ENCODE results near the gene PDGFD. TPM values are rescaled to one million over a fixed set of nuclear protein-coding genes. Genes with fewer than 3 reads are reported as not detected.

Gene PDGFD
- total RNA-seq (1.3 and 10.5 TPM in 2 replicates), polyA plus RNA-seq (1.3 TPM in 2 replicates), polyA minus RNA-seq (ENCODE audit: low replicate concordance) (0.11 TPM in 1 of 2 replicates, not detected in the other)
- polyA plus RNA-seq (2012): 0.84 and 1.0 TPM in 2 replicates

DNA sequence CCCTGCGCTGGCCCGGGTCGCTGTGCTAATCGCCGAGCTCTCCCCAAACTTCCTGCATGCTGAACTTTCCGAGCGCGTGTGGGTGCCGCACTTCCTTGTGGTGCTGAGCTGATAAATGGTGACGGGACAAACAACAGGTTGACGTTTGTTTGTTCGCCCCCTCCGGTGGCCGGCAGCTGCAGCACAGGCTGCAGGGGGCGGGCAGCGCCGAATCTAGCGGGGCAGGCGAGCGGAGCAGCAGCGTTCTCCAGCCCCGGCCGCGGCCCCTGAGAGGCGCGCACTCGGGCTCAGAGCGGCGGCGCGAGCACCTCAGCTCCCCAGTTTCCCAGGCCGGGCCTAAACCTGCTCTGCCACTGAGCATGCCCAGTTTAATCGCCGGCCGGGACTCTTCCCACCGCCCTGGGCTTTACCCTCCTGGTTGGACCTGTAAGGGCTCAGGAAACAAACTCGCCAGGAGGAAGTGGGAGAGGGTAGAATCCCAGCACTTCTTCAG, at the start of gene PDGFD:
Gene PDGFD, minus strand, starts transcription at position 120 of the 493 bp plus-strand sequence.
- H3K27ac ChIP-seq (ENCODE audit: insufficient read depth, low read length): no peak within 1 kb of the TSS
- H3K9me3 ChIP-seq (ENCODE audit: control insufficient read depth, insufficient read depth, low read depth, low read length): no peaks in the 10 kb centered on the region
- TF ChIP-seq, protein P1, sequence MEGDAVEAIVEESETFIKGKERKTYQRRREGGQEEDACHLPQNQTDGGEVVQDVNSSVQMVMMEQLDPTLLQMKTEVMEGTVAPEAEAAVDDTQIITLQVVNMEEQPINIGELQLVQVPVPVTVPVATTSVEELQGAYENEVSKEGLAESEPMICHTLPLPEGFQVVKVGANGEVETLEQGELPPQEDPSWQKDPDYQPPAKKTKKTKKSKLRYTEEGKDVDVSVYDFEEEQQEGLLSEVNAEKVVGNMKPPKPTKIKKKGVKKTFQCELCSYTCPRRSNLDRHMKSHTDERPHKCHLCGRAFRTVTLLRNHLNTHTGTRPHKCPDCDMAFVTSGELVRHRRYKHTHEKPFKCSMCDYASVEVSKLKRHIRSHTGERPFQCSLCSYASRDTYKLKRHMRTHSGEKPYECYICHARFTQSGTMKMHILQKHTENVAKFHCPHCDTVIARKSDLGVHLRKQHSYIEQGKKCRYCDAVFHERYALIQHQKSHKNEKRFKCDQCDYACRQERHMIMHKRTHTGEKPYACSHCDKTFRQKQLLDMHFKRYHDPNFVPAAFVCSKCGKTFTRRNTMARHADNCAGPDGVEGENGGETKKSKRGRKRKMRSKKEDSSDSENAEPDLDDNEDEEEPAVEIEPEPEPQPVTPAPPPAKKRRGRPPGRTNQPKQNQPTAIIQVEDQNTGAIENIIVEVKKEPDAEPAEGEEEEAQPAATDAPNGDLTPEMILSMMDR (conservative IDR thresholded peaks at IDR 0.05 in 1 of 2, IDR thresholded peaks at IDR 0.05 in 1 of 2; ENCODE audit: low read depth in 1 of 2, low read length in 2 of 2): peak; percentile 15 to 43
- no peak for TF ChIP-seq EZH2 (IDR thresholded peaks at IDR 0.05; ENCODE audit: low read length, missing control alignments)
- no peaks in the 10 kb centered on the region for H3K36me3 ChIP-seq (ENCODE audit: control insufficient read depth, insufficient read depth, low read length)
- peak; percentile 62 to 79 for DNase-seq (ENCODE audit: low read depth in 2 of 2)
- no peaks in the 10 kb centered on the region for H3K27me3 ChIP-seq (ENCODE audit: control insufficient read depth, insufficient read depth, low read length)
- H2AFZ ChIP-seq (ENCODE audit: low read length): peak within 1 kb of the TSS; percentile 80
- no peaks in the 10 kb centered on the region for H3K79me2 ChIP-seq (ENCODE audit: control insufficient read depth, insufficient read depth, low read length)
- H3K9ac ChIP-seq (ENCODE audit: insufficient read depth, low read length): no peak within 1 kb of the TSS
- H4K20me1 ChIP-seq (ENCODE audit: control insufficient read depth, extremely low read depth, insufficient read depth, low read length): no peaks in the 10 kb centered on the region
- H3K4me2 ChIP-seq (ENCODE audit: extremely low read depth, insufficient read depth, low read length): peak within 1 kb of the TSS; percentile 91
- no peaks in the 10 kb centered on the region for H3K4me1 ChIP-seq (ENCODE audit: control insufficient read depth, extremely low read depth, insufficient read depth, low read length)
- peak within 1 kb of the TSS; percentile 32 to 74 (median 46) for H3K4me3 ChIP-seq (replicated peaks in 1 of 4; ENCODE audit: control extremely low read depth in 1 of 4, insufficient read depth in 1 of 4, low read depth in 3 of 4, low read length in 4 of 4)

DNA sequence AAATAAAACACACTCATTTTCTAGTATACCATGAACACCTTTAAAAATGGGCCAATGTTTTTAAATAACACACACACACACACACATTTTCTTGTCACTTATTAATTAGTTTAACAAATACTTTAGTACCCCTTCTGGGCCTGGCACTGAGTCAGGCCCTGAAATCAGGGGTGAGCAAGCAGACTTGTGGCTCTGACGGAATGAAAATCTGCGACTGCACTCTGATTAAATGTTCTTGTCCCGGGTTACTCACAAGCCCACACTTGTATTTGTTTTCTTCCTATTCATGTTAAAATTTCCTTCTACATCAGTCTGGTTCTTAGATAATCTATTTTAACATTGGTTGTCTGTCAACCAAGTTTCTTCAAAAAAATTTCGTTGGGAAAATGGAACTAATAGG, 43.0 kb upstream of the PDGFD start:
- Histone ChIP-seq H2AFZ (ENCODE audit: low read length) (no peak overlapping the region), H3K27ac (ENCODE audit: insufficient read depth, low read length) (no peak overlapping the region), H3K9ac (ENCODE audit: insufficient read depth, low read length) (no peak overlapping the region), H3K4me1 (ENCODE audit: control insufficient read depth, extremely low read depth, insufficient read depth, low read length) (no peaks in the 10 kb centered on the region), H4K20me1 (ENCODE audit: control insufficient read depth, extremely low read depth, insufficient read depth, low read length) (no peaks in the 10 kb centered on the region), H3K4me3 (replicated peaks in 1 of 4; ENCODE audit: control extremely low read depth in 1 of 4, insufficient read depth in 1 of 4, low read depth in 3 of 4, low read length in 4 of 4) (no peak overlapping the region), H3K36me3 (ENCODE audit: control insufficient read depth, insufficient read depth, low read length) (no peaks in the 10 kb centered on the region), H3K79me2 (ENCODE audit: control insufficient read depth, insufficient read depth, low read length) (no peaks in the 10 kb centered on the region), H3K4me2 (ENCODE audit: extremely low read depth, insufficient read depth, low read length) (no peak overlapping the region), H3K9me3 (ENCODE audit: control insufficient read depth, insufficient read depth, low read depth, low read length) (no peaks in the 10 kb centered on the region), H3K27me3 (ENCODE audit: control insufficient read depth, insufficient read depth, low read length) (no peaks in the 10 kb centered on the region)
- no peak for TF ChIP-seq EZH2 (IDR thresholded peaks at IDR 0.05; ENCODE audit: low read length, missing control alignments)
- TF ChIP-seq, protein P1 (conservative IDR thresholded peaks at IDR 0.05 in 1 of 2, IDR thresholded peaks at IDR 0.05 in 1 of 2; ENCODE audit: low read depth in 1 of 2, low read length in 2 of 2): no peak
- DNase-seq (ENCODE audit: low read depth in 2 of 2): no peak

DNA sequence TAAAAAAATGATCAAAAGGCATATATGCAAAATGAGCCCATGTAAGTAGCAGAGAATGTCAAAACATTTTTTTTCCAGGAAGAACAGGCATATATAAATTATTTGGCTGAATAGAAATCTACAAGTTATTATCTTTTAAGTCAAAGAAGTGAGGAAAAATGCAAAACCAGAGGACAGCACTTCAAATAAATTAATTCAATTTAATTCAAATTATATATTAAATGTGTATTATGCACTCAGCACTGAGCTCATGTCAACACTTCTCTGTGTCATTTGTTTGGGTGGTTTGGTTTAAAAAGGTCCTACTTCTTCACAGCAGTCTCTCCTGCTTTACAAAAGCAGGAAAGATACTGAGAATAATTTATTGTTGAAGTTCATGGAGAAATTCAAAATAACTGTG, 41.9 kb upstream of the PDGFD start:
- H3K9ac ChIP-seq (ENCODE audit: insufficient read depth, low read length): no peak overlapping the region
- no peak overlapping the region for H2AFZ ChIP-seq (ENCODE audit: low read length)
- no peaks in the 10 kb centered on the region for H4K20me1 ChIP-seq (ENCODE audit: control insufficient read depth, extremely low read depth, insufficient read depth, low read length)
- H3K9me3 ChIP-seq (ENCODE audit: control insufficient read depth, insufficient read depth, low read depth, low read length): no peaks in the 10 kb centered on the region
- no peaks in the 10 kb centered on the region for H3K4me1 ChIP-seq (ENCODE audit: control insufficient read depth, extremely low read depth, insufficient read depth, low read length)
- H3K36me3 ChIP-seq (ENCODE audit: control insufficient read depth, insufficient read depth, low read length): no peaks in the 10 kb centered on the region
- H3K4me3 ChIP-seq (replicated peaks in 1 of 4; ENCODE audit: control extremely low read depth in 1 of 4, insufficient read depth in 1 of 4, low read depth in 3 of 4, low read length in 4 of 4): no peak overlapping the region
- DNase-seq (ENCODE audit: low read depth in 2 of 2): no peak
- no peak overlapping the region for H3K27ac ChIP-seq (ENCODE audit: insufficient read depth, low read length)
- H3K27me3 ChIP-seq (ENCODE audit: control insufficient read depth, insufficient read depth, low read length): no peaks in the 10 kb centered on the region
- TF ChIP-seq, protein P1 (conservative IDR thresholded peaks at IDR 0.05 in 1 of 2, IDR thresholded peaks at IDR 0.05 in 1 of 2; ENCODE audit: low read depth in 1 of 2, low read length in 2 of 2): no peak
- no peak for TF ChIP-seq EZH2 (IDR thresholded peaks at IDR 0.05; ENCODE audit: low read length, missing control alignments)
- H3K4me2 ChIP-seq (ENCODE audit: extremely low read depth, insufficient read depth, low read length): no peak overlapping the region
- H3K79me2 ChIP-seq (ENCODE audit: control insufficient read depth, insufficient read depth, low read length): no peaks in the 10 kb centered on the region
